ENCODE results near the gene THRB. TPM values are rescaled to one million over a fixed set of nuclear protein-coding genes. Genes with fewer than 3 reads are reported as not detected.

THRB gene
- total and polyA plus RNA-seq, 11 donors, result 4.8 to 28.5 (median 21.0) TPM

GRCh38 chr3:24316887-24317383, 177.7 kb downstream of the THRB start:
- 87 to 90% (median 89%) methylated on average over 5 of the region's 5 CpGs for WGBS, 4 donors
- intact Hi-C loops (cut with DNase I), result no loop called here
- ATAC-seq (no peak), DNase-seq (no peak)
- H3K9me3 ChIP-seq, result peaks cover 0 to 13% (median 0%) of the 10 kb centered on the region in 12 donors
- H3K36me3 ChIP-seq, result peaks cover 0 to 3% (median 0%) of the 10 kb centered on the region in 9 donors
- H3K27me3 ChIP-seq, result no peaks in the 10 kb centered on the region
- TF ChIP-seq POLR2A (IDR thresholded peaks at IDR 0.05) (no peak), CTCF (IDR thresholded peaks at IDR 0.05) (no peak)
- H3K4me3 ChIP-seq, result no peak overlapping the region
- H3K4me1 ChIP-seq, result peaks cover 0 to 24% (median 0%) of the 10 kb centered on the region in 12 donors
- H3K27ac ChIP-seq, result no peak overlapping the region

- Histone ChIP-seq H3K27ac (no peak overlapping the region), H3K36me3 (peaks cover 0 to 3% (median 0%) of the 10 kb centered on the region in 9 donors), H3K9me3 (peaks cover 0 to 13% (median 0%) of the 10 kb centered on the region in 12 donors), H3K4me1 (peaks cover 0 to 33% (median 0%) of the 10 kb centered on the region in 12 donors), H3K4me3 (no peak overlapping the region), H3K27me3 (no peaks in the 10 kb centered on the region)
- DNase-seq (no peak), ATAC-seq (no peak)
- no peak for TF ChIP-seq POLR2A (IDR thresholded peaks at IDR 0.05)
- TF ChIP-seq CTCF (IDR thresholded peaks at IDR 0.05), result no peak
- intact Hi-C loops (cut with DNase I), result no loop called here
Measured at GRCh38 chr3:24315971-24316370, 178.7 kb downstream of the THRB start.

GRCh38 chr3:24315356-24315755, 179.3 kb downstream of the THRB start:
- ATAC-seq, result no peak
- peaks cover 0 to 34% (median 0%) of the 10 kb centered on the region in 12 donors for H3K4me1 ChIP-seq
- H3K36me3 ChIP-seq, result peaks cover 0 to 3% (median 0%) of the 10 kb centered on the region in 9 donors
- peaks cover 0 to 13% (median 0%) of the 10 kb centered on the region in 12 donors for H3K9me3 ChIP-seq
- WGBS, 4 donors, result 90 to 94% (median 92%) methylated on average over 7 of the region's 7 CpGs
- H3K4me3 ChIP-seq, result no peak overlapping the region
- no peaks in the 10 kb centered on the region for H3K27me3 ChIP-seq
- TF ChIP-seq POLR2A (IDR thresholded peaks at IDR 0.05), result no peak
- no peak for TF ChIP-seq CTCF (IDR thresholded peaks at IDR 0.05)
- intact Hi-C loops (cut with DNase I), result no loop called here
- no peak for DNase-seq
- no peak overlapping the region for H3K27ac ChIP-seq

- no peak overlapping the region for H3K4me3 ChIP-seq
- DNase-seq, result no peak
- intact Hi-C loops (cut with DNase I), result no loop called here
Measured at GRCh38 chr3:24311881-24312280, 182.8 kb downstream of the THRB start.

More at GRCh38 chr3:24311881-24312280, 182.8 kb downstream of the THRB start:
- WGBS, 4 donors, result 65 to 76% (median 74%) methylated on average over 2 of the region's 2 CpGs
- peak in 1 of 4 donors; percentile 41 for ATAC-seq
- Histone ChIP-seq H3K4me1 (peaks cover 0 to 34% (median 0%) of the 10 kb centered on the region in 12 donors), H3K36me3 (peaks cover 0 to 3% (median 0%) of the 10 kb centered on the region in 9 donors), H3K27me3 (no peaks in the 10 kb centered on the region), H3K9me3 (no peaks in the 10 kb centered on the region), H3K27ac (no peak overlapping the region)
- TF ChIP-seq CTCF (IDR thresholded peaks at IDR 0.05) (no peak), POLR2A (IDR thresholded peaks at IDR 0.05) (no peak)

Measured in heart left ventricle (tissue), 16 donors.